Omental fat pad (tissue), 4 donors: ENCODE measurements around the gene DCAF17. TPM values are rescaled to one million over a fixed set of nuclear protein-coding genes. Genes with fewer than 3 reads are reported as not detected.

ENCODE experiments used
- ATAC-seq: fragments of 150-250 bp; one replicate; pipeline ENCODE4 v1.9.1; 2016; ENCODE audit warnings: mild to moderate bottlenecking, moderate library complexity; ENCODE audit not compliant: low FRiP score
- DNase-seq: peaks from one replicate; pipeline ENCODE4 v3.0.0-alpha.2; 2019; ENCODE audit warnings: low spot score
- total RNA-seq, 4 donors: library from RNA; depleted of rRNA; stranded (reverse); fragments of >200 nt; gene quantifications; one replicate each; pipeline ENCODE4 v1.1.0, GENCODE V29; 2016
- TF ChIP-seq, protein P1 (sequence below), 3 donors: fragments of 450-650 bp; IDR thresholded peaks; one replicate each; pipeline ENCODE4 v1.5.1; 2016 to 2017; ENCODE audit warnings: antibody characterized with exemption in 3 of 3, mild to moderate bottlenecking in 3 of 3, moderate library complexity in 2 of 3

DCAF17 gene
- total RNA-seq, 4 donors from 2014 or later = 9.9 to 25.7 (median 15.1) TPM

DNA sequence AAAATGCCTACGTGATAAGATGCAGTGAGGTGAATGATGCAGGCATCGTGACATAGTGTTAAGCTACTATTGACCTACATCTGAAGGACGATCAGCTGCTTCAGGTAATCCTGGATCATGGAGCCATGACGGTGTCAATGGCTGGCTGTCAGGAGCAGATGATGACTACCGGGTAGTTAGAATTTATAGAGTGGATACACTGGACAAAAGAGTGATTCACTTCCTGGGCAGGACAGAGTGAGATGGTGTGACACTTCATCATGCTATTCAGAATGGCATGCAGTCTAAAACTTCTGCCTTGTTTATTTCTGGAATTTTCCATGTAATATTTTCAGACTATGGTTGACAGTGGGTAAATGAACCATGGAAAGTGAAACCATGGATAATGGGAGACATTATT lies 29.8 kb upstream of the DCAF17 start:
- TF ChIP-seq, protein P1, sequence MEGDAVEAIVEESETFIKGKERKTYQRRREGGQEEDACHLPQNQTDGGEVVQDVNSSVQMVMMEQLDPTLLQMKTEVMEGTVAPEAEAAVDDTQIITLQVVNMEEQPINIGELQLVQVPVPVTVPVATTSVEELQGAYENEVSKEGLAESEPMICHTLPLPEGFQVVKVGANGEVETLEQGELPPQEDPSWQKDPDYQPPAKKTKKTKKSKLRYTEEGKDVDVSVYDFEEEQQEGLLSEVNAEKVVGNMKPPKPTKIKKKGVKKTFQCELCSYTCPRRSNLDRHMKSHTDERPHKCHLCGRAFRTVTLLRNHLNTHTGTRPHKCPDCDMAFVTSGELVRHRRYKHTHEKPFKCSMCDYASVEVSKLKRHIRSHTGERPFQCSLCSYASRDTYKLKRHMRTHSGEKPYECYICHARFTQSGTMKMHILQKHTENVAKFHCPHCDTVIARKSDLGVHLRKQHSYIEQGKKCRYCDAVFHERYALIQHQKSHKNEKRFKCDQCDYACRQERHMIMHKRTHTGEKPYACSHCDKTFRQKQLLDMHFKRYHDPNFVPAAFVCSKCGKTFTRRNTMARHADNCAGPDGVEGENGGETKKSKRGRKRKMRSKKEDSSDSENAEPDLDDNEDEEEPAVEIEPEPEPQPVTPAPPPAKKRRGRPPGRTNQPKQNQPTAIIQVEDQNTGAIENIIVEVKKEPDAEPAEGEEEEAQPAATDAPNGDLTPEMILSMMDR (IDR thresholded peaks at IDR 0.05) = no peak
- DNase-seq (no peak), ATAC-seq (no peak)

DNA sequence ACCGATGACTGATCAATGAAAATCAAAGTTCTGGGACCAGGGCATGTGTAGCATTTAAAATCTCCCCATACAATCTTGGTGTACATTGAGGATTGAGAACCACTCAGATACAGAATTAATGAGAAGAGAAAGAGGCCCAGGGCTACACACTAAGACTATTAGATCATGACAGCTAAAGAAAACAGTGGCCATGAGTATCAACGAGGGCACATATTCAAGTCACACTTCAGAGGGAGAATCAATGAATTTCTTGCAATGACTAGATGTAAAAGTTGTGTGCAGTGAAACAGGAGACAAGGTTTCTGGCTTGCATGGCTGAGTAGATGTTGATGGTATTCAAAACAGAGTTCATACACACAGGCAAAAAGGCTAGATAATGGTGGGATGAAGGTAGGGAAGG lies 29.3 kb upstream of the DCAF17 start:
- ATAC-seq (no peak), DNase-seq (no peak)
- TF ChIP-seq, protein P1 (IDR thresholded peaks at IDR 0.05) = no peak

DNA sequence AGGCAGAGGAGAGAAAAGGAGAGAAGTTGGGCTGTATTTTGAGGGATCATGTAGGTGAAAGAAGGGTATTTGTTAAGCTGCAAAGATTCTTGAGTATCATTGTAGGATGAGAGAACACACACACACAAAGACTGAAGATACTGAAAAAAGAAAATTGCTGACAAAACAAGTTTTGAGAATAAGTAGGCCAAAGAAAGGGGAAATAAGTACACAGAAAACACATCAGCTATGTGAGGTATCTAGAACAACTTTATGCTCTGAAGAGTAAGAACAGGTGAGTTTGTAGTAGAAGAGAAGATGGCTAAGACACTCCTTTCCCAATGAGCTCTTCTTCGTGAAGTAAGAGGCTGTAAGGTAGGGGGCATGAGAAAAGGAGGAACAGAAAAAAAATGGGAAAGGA lies 28.5 kb upstream of the DCAF17 start:
- TF ChIP-seq, protein P1 (IDR thresholded peaks at IDR 0.05) = no peak
- DNase-seq (no peak), ATAC-seq (no peak)

DNA sequence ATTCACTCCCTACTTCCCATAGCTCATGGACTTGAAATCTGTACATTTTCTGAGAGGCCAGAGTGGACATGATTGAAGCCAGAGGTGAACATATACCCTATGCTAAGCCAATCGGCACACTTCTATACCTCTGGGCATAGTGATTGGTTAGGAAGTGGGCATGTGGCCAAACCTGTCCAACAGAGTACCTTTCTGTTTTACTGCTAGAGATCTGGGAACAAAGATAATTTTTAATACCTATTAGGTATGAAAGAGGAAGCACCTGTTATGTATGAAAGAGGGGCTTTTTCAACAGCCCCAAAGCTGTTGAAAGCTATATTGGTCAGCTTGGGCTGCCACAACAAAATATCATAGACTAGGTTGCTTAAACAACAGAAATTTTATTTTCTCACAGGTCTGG lies 28.0 kb upstream of the DCAF17 start:
- TF ChIP-seq, protein P1 (IDR thresholded peaks at IDR 0.05) = no peak
- ATAC-seq (no peak), DNase-seq (no peak)

DNA sequence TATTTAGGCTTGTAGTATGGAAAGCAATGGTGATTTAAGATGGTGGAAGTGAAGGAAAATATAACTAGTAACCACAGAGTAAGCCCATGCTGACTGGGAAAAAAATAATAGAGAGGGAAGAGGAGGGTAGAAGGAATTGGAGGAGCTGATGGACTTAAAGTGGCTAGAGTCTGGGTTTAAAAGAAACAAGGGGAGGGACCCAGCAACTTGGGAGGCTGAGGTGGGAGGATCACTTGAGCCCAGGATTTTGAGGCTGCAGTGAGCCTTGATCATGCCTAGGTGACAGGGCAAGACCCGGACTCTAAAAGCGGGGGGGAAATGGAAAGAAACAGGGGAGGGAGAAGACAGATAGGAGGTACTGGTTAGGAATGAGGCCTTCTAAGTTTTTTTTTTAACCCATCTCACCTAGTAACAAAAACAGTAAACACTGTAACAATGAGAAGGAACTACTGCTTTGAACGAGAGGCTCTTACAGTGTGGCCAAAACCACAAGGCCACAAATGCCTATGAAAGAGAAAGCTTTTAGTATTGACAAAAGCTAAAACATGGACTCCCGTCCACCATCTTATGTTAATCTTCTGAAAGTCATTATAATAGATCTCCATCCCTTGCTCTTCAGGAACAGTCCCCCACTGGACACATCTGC lies 26.9 kb upstream of the DCAF17 start:
- ATAC-seq = no peak
- DNase-seq = no peak
- TF ChIP-seq, protein P1 (IDR thresholded peaks at IDR 0.05) = no peak

DNA sequence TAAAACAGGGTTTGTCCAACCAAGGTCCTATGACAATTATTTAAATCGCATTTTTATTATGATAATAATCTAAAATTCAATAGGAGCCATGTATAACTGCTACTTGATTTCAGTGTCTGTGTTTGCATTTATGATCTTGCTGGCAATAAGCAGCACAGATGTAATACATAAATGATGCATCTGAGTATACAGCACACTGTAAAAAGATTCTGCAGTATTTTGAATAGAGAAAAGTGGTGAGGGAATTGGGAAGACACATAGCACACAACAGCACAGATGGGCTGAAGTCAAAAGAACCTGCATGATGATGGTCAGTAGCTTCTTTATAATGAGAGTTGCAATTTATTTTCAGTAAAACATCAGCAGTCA lies 26.4 kb upstream of the DCAF17 start:
- no peak for ATAC-seq
- TF ChIP-seq, protein P1 (IDR thresholded peaks at IDR 0.05) = no peak
- no peak for DNase-seq

DNA sequence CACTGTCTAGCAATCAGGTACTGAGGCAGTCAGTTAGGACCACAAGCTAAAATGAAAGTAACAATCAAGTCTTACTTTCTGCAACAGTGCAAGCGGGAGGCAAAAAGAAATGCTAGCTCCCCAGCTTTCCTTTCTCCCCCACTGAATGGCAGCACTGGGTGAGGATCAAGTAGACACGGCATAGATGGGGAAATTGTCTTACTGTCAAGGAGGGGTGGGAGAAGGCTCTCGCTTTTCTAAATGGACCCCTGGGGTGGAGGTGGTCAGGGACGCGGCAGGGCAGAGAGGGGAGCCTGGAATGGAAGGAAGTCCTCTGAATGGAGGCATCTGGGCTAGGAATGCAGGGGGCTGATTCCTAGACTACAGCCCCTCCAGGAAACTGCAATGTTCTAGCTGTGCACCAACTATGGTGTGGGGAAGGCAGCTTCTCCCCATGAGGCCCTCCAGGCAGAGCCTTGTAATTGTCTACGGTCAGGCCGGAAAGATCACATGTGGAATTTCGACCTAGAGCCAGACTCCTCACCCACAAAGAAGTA lies 24.5 kb upstream of the DCAF17 start:
- TF ChIP-seq, protein P1 (IDR thresholded peaks at IDR 0.05) = no peak
- no peak for ATAC-seq
- no peak for DNase-seq
